PFSK-1 (cell line): ENCODE measurements around the gene STK32B.

Experiments
- FOXP2 ChIP-seq: optimal IDR thresholded peaks from 2 replicates; pipeline ENCODE3; 2011; ENCODE audit warnings: borderline replicate concordance, control low read depth, inconsistent platforms; ENCODE audit not compliant: insufficient read depth; ENCODE audit errors: extremely low read length, extremely low read depth
- POLR2AphosphoS5 ChIP-seq: IDR thresholded peaks from 2 replicates; pipeline ENCODE4 v1.6.1; 2012; ENCODE audit warnings: low read depth, mild to moderate bottlenecking, control low read depth, low read length, moderate library complexity
- REST ChIP-seq, 2 experiments: IDR thresholded peaks; 2 replicates each; pipeline versions ENCODE4 v1.6.1 to v1.8.0; 2011 to 2012; ENCODE audit warnings: low read depth in 2 of 2, low read length in 2 of 2, control low read depth in 1 of 2, inconsistent platforms in 1 of 2, mild to moderate bottlenecking in 1 of 2, moderate library complexity in 1 of 2; ENCODE audit not compliant: insufficient read depth in 1 of 2
- SIN3A ChIP-seq: IDR thresholded peaks from 2 replicates; pipeline ENCODE4 v1.6.1; 2012; ENCODE audit warnings: mild to moderate bottlenecking, low read length, moderate library complexity, borderline replicate concordance; ENCODE audit not compliant: insufficient read depth
- TAF1 ChIP-seq: IDR thresholded peaks from 2 replicates; pipeline ENCODE4 v1.6.1; 2012; ENCODE audit warnings: low read length, control low read depth, borderline replicate concordance; ENCODE audit not compliant: insufficient read depth

The STK32B gene

GRCh38 chr4:5399124-5399523 is 347.8 kb downstream of the STK32B start:
- no peak for TF ChIP-seq FOXP2
- no peak for TF ChIP-seq TAF1
- no peak for TF ChIP-seq REST (IDR thresholded peaks at IDR 0.05; ENCODE audit: insufficient read depth in 1 of 2, low read depth in 2 of 2, low read length in 2 of 2)
- TF ChIP-seq SIN3A, result no peak
- no peak for TF ChIP-seq POLR2AphosphoS5

GRCh38 chr4:5399790-5400421 is 348.6 kb downstream of the STK32B start:
- TF ChIP-seq TAF1 (no peak), POLR2AphosphoS5 (no peak), FOXP2 (no peak), REST (IDR thresholded peaks at IDR 0.05; ENCODE audit: insufficient read depth in 1 of 2, low read depth in 2 of 2, low read length in 2 of 2) (no peak)

- no peak for TF ChIP-seq REST (IDR thresholded peaks at IDR 0.05; ENCODE audit: insufficient read depth in 1 of 2, low read depth in 2 of 2, low read length in 2 of 2)
- TF ChIP-seq TAF1, result no peak
- no peak for TF ChIP-seq POLR2AphosphoS5
- no peak for TF ChIP-seq SIN3A
- TF ChIP-seq FOXP2, result no peak
Measured at GRCh38 chr4:5403746-5404497, 352.6 kb downstream of the STK32B start.

- no peak for TF ChIP-seq REST (IDR thresholded peaks at IDR 0.05; ENCODE audit: insufficient read depth in 1 of 2, low read depth in 2 of 2, low read length in 2 of 2)
- TF ChIP-seq FOXP2, result no peak
- TF ChIP-seq TAF1, result no peak
- TF ChIP-seq POLR2AphosphoS5, result no peak
- TF ChIP-seq SIN3A, result no peak
Measured at GRCh38 chr4:5409237-5409636, 358.0 kb downstream of the STK32B start.
